Astrocyte (in vitro differentiated cells and primary cell): Measurements from ENCODE around the gene GSKIP. TPM values are rescaled to one million over a fixed set of nuclear protein-coding genes. Genes with fewer than 3 reads are reported as not detected.

Experiments
- DNase-seq: peaks from one replicate; pipeline ENCODE4 v3.0.0-alpha.2; 2010; ENCODE audit warnings: low read depth
- FAIRE-seq: peaks from 2 replicates; lab custom pipeline; 2011; peaks lifted over from hg19 to GRCh38; lab: Jason Lieb, UNC
- H2AFZ ChIP-seq: 2 replicates; pipeline ENCODE4 v1.6.0; 2012; ENCODE audit warnings: low read depth, low read length, inconsistent platforms
- H3K27ac ChIP-seq: 2 replicates; pipeline ENCODE4 v1.5.1; 2011; ENCODE audit warnings: low read depth, low read length, inconsistent platforms
- H3K27me3 ChIP-seq: 2 replicates; pipeline ENCODE4 v1.6.0; 2011; ENCODE audit warnings: low read length, inconsistent platforms; ENCODE audit not compliant: insufficient read depth
- H3K36me3 ChIP-seq: 2 replicates; pipeline ENCODE4 v1.5.1; 2011; ENCODE audit warnings: low read length, inconsistent platforms; ENCODE audit not compliant: insufficient read depth
- H3K4me1 ChIP-seq: 2 replicates; pipeline ENCODE4 v1.5.1; 2011; ENCODE audit warnings: low read length, inconsistent platforms; ENCODE audit not compliant: insufficient read depth
- H3K4me2 ChIP-seq: 2 replicates; pipeline ENCODE4 v1.6.0; 2012; ENCODE audit warnings: low read length, inconsistent platforms
- H3K4me3 ChIP-seq: 2 replicates; pipeline ENCODE4 v1.5.1; 2011; ENCODE audit warnings: low read depth, mild to moderate bottlenecking, low read length, inconsistent platforms; ENCODE audit not compliant: insufficient read depth
- H3K79me2 ChIP-seq: 2 replicates; pipeline ENCODE4 v1.6.0; 2012; ENCODE audit warnings: mild to moderate bottlenecking, low read length, inconsistent platforms; ENCODE audit not compliant: insufficient read depth
- H3K9ac ChIP-seq: 2 replicates; pipeline ENCODE4 v1.6.0; 2012; ENCODE audit warnings: mild to moderate bottlenecking, low read length, inconsistent platforms
- H3K9me3 ChIP-seq: 2 replicates; pipeline ENCODE4 v1.5.1; 2012; ENCODE audit warnings: low read depth, mild to moderate bottlenecking, low read length, inconsistent platforms; ENCODE audit not compliant: insufficient read depth
- H4K20me1 ChIP-seq: 2 replicates; pipeline ENCODE4 v1.6.0; 2012; ENCODE audit warnings: low read length, inconsistent platforms; ENCODE audit not compliant: insufficient read depth
- H3K27ac Mint-ChIP-seq: one replicate; pipeline ENCODE4 v1.8.0; 2021; ENCODE audit warnings: mild to moderate bottlenecking, mixed read lengths; ENCODE audit not compliant: unreplicated experiment
- H3K27me3 Mint-ChIP-seq: one replicate; pipeline ENCODE4 v1.8.0; 2021; ENCODE audit warnings: low read depth, mixed read lengths; ENCODE audit not compliant: unreplicated experiment
- H3K36me3 Mint-ChIP-seq: one replicate; pipeline ENCODE4 v1.8.0; 2021; ENCODE audit warnings: low read depth, mixed read lengths; ENCODE audit not compliant: unreplicated experiment
- H3K4me1 Mint-ChIP-seq: one replicate; pipeline ENCODE4 v1.8.0; 2021; ENCODE audit warnings: low read depth, mixed read lengths; ENCODE audit not compliant: unreplicated experiment
- H3K4me3 Mint-ChIP-seq: one replicate; pipeline ENCODE4 v1.8.0; 2021; ENCODE audit warnings: mild to moderate bottlenecking, moderate library complexity, mixed read lengths; ENCODE audit not compliant: unreplicated experiment
- H3K9me3 Mint-ChIP-seq: one replicate; pipeline ENCODE4 v1.8.0; 2021; ENCODE audit warnings: mild to moderate bottlenecking, mixed read lengths; ENCODE audit not compliant: unreplicated experiment
- EZH2 ChIP-seq: IDR thresholded peaks from 2 replicates; pipeline ENCODE4 v1.6.1; 2012; ENCODE audit warnings: mild to moderate bottlenecking, low read length, inconsistent platforms; ENCODE audit not compliant: insufficient read depth
- total RNA-seq: library from RNA; stranded (reverse); gene quantifications from 2 replicates; pipeline ENCODE4 v1.2.1, GENCODE V29; 2021
- TF ChIP-seq, protein P1 (sequence below): IDR thresholded peaks from 2 replicates; pipeline ENCODE4 v1.5.1; 2011; ENCODE audit warnings: low read depth, mild to moderate bottlenecking, inconsistent platforms, low read length, moderate library complexity; ENCODE audit not compliant: insufficient read depth

GSKIP gene
- total RNA-seq, 1 donor from 2014 or later = 22.7 TPM

DNA sequence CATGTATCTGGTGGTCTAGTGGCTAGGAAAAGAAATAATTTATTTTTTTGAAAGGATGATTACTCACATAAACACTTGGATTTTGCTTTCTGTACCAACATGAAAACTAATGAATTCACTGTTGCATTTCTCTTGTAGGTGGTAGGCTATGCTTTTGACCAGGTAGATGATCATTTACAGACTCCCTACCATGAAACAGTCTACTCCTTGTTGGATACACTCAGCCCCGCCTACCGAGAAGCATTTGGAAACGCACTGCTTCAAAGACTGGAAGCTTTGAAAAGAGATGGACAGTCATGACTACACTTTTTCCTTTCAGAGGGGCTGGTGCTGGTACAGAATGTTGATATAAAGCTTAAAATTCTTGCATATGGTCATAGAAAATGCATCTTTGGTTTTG lies 22.1 kb downstream of the GSKIP start:
- H3K9me3 ChIP-seq = no peaks in the 10 kb centered on the region
- no peaks in the 10 kb centered on the region for H3K79me2 ChIP-seq
- FAIRE-seq (no peak), DNase-seq (no peak)
- no peak for TF ChIP-seq EZH2
- TF ChIP-seq, protein P1, sequence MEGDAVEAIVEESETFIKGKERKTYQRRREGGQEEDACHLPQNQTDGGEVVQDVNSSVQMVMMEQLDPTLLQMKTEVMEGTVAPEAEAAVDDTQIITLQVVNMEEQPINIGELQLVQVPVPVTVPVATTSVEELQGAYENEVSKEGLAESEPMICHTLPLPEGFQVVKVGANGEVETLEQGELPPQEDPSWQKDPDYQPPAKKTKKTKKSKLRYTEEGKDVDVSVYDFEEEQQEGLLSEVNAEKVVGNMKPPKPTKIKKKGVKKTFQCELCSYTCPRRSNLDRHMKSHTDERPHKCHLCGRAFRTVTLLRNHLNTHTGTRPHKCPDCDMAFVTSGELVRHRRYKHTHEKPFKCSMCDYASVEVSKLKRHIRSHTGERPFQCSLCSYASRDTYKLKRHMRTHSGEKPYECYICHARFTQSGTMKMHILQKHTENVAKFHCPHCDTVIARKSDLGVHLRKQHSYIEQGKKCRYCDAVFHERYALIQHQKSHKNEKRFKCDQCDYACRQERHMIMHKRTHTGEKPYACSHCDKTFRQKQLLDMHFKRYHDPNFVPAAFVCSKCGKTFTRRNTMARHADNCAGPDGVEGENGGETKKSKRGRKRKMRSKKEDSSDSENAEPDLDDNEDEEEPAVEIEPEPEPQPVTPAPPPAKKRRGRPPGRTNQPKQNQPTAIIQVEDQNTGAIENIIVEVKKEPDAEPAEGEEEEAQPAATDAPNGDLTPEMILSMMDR = no peak
- Mint-ChIP-seq H3K27ac (no peak overlapping the region), H3K4me1 (peaks cover 4% of the 10 kb centered on the region), H3K27me3 (peaks cover 3% of the 10 kb centered on the region), H3K36me3 (peaks cover 2% of the 10 kb centered on the region), H3K4me3 (no peak overlapping the region), H3K9me3 (no peaks in the 10 kb centered on the region)
- no peak overlapping the region for H3K4me3 ChIP-seq
- H3K27me3 ChIP-seq = no peaks in the 10 kb centered on the region
- no peak overlapping the region for H3K9ac ChIP-seq
- H3K36me3 ChIP-seq = peaks cover 2% of the 10 kb centered on the region
- H3K4me2 ChIP-seq = no peak overlapping the region
- H4K20me1 ChIP-seq = peaks cover 5% of the 10 kb centered on the region
- H3K4me1 ChIP-seq = no peaks in the 10 kb centered on the region
- no peak overlapping the region for H3K27ac ChIP-seq
- H2AFZ ChIP-seq = no peak overlapping the region

DNA sequence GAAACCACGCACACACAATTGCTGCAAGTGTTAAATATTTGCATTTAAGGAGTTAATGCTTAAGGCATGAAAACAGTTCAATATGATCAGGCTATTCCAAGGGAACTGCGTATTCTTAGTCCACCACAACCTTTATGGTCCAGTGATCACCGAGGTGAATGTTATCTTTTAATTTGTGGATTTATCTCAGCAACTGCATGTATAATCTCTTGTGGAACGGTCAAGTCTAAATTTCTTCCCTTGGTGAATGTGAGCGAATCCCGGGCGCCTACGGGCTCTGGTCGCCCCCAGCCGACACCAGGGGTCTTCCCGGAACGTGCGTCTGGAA lies 27.6 kb downstream of the GSKIP start:
- Histone ChIP-seq H3K79me2 (no peaks in the 10 kb centered on the region), H4K20me1 (no peaks in the 10 kb centered on the region), H3K27me3 (no peaks in the 10 kb centered on the region), H3K36me3 (peaks cover under 1% of the 10 kb centered on the region), H3K27ac (no peak overlapping the region), H3K9ac (peak overlapping the region; percentile 83), H3K4me1 (peaks cover 6% of the 10 kb centered on the region), H2AFZ (peak overlapping the region; percentile 97), H3K4me3 (peak overlapping the region; percentile 77), H3K4me2 (peak overlapping the region; percentile 98), H3K9me3 (no peaks in the 10 kb centered on the region)
- TF ChIP-seq, protein P1 = no peak
- TF ChIP-seq EZH2 = no peak
- H3K4me3 Mint-ChIP-seq = peak overlapping the region; percentile 89
- H3K4me1 Mint-ChIP-seq = no peaks in the 10 kb centered on the region
- no peak for DNase-seq
- no peaks in the 10 kb centered on the region for H3K9me3 Mint-ChIP-seq
- no peaks in the 10 kb centered on the region for H3K36me3 Mint-ChIP-seq
- FAIRE-seq = no peak
- peaks cover 3% of the 10 kb centered on the region for H3K27me3 Mint-ChIP-seq
- H3K27ac Mint-ChIP-seq = no peak overlapping the region

DNA sequence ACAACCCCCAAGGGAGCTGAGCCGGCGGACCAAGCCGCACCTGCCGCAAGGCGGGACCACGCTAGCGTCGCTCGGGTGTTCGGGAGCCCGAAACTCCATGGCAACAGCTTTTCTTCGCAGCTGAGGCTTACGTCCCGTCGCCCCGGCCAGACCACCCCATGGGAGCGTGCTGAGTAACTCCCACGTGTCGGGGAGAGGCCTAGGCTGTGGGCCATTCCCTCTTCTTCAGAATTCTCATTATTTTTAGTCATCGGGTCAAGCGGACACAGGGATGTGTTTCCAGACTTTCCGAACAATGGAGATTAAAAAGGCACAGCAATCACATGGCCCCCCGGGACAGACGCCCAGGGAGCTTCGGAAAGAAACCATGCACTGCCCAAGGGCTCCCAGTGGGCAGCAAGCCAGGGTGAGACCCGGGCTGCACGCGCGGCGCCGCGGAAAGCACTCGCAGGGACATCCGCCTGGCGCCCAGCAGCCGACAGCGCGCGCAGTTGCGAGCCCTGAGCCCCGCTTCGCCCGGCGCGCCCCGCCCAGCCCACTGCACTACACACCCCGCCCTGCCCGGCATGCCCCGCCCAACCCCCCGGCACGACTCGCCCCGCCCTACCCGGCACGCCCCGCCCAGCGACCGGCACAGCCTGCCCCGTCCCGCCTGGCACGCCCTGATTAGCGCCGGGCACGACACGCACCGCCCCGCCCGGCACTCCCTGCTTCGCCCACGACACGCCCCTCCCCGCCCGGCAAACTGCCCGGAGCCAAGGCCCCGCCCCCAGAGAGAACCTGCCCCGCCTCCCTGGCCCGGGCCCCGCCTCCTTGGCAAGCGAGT lies 28.2 kb downstream of the GSKIP start:
- Mint-ChIP-seq H3K27ac (peak overlapping the region; percentile 34), H3K36me3 (no peaks in the 10 kb centered on the region), H3K4me1 (no peaks in the 10 kb centered on the region), H3K9me3 (no peaks in the 10 kb centered on the region), H3K27me3 (peaks cover 3% of the 10 kb centered on the region), H3K4me3 (peak overlapping the region; percentile 89)
- no peaks in the 10 kb centered on the region for H3K36me3 ChIP-seq
- FAIRE-seq (no peak), DNase-seq (peak; percentile 77)
- H3K4me1 ChIP-seq = peaks cover 6% of the 10 kb centered on the region
- no peaks in the 10 kb centered on the region for H3K27me3 ChIP-seq
- H2AFZ ChIP-seq = peak overlapping the region; percentile 97
- no peak for TF ChIP-seq EZH2
- TF ChIP-seq, protein P1 = no peak
- peak overlapping the region; percentile 77 for H3K4me3 ChIP-seq
- H3K27ac ChIP-seq = peak overlapping the region; percentile 70
- peak overlapping the region; percentile 98 for H3K4me2 ChIP-seq
- no peaks in the 10 kb centered on the region for H3K79me2 ChIP-seq
- H3K9me3 ChIP-seq = no peaks in the 10 kb centered on the region
- H4K20me1 ChIP-seq = no peaks in the 10 kb centered on the region
- H3K9ac ChIP-seq = peak overlapping the region; percentile 83
